Hepatocyte (in vitro differentiated cells): ENCODE data around the gene C19orf47. TPM values are rescaled to one million over a fixed set of nuclear protein-coding genes. Genes with fewer than 3 reads are reported as not detected.

Experiments
- DNase-seq: peaks from one replicate; pipeline ENCODE4 v3.0.0-alpha.2; 2016; ENCODE audit warnings: low spot score
- H2AFZ ChIP-seq: fragments of 200-600 bp; sonication (generic); 2 replicates; pipeline ENCODE4 v1.6.0; 2016; ENCODE audit warnings: antibody characterized with exemption, mild to moderate bottlenecking
- H3K27ac ChIP-seq: fragments of 200-600 bp; sonication (generic); 2 replicates; pipeline ENCODE4 v1.5.1; 2016; ENCODE audit warnings: mild to moderate bottlenecking
- H3K27me3 ChIP-seq: fragments of 200-600 bp; sonication (generic); 2 replicates; pipeline ENCODE4 v1.6.1; 2016
- H3K36me3 ChIP-seq: fragments of 200-600 bp; sonication (generic); replicated peaks from 2 replicates; pipeline ENCODE4 v1.5.1; 2016; ENCODE audit warnings: low read depth; ENCODE audit not compliant: insufficient read depth
- H3K4me1 ChIP-seq: fragments of 200-600 bp; sonication (generic); 2 replicates; pipeline ENCODE4 v1.5.1; 2016; ENCODE audit warnings: mild to moderate bottlenecking, moderate library complexity; ENCODE audit not compliant: insufficient read depth
- H3K4me2 ChIP-seq: fragments of 200-600 bp; sonication (generic); 2 replicates; pipeline ENCODE4 v1.6.0; 2016
- H3K4me3 ChIP-seq: fragments of 200-600 bp; sonication (generic); 2 replicates; pipeline ENCODE4 v1.5.1; 2016; ENCODE audit warnings: mild to moderate bottlenecking
- H3K79me2 ChIP-seq: fragments of 200-600 bp; sonication (generic); 2 replicates; pipeline ENCODE4 v1.6.0; 2017; ENCODE audit warnings: mild to moderate bottlenecking
- H3K9me2 ChIP-seq: fragments of 200-600 bp; sonication (generic); replicated peaks from 2 replicates; pipeline ENCODE4 v1.6.0; 2017; ENCODE audit warnings: mild to moderate bottlenecking; ENCODE audit not compliant: insufficient read depth
- H3K9me3 ChIP-seq: fragments of 200-600 bp; sonication (generic); 2 replicates; pipeline ENCODE4 v1.5.1; 2016; ENCODE audit warnings: low read depth, mild to moderate bottlenecking
- H4K20me1 ChIP-seq: fragments of 200-600 bp; sonication (generic); 2 replicates; pipeline ENCODE4 v1.6.0; 2016; ENCODE audit warnings: mild to moderate bottlenecking; ENCODE audit not compliant: insufficient read depth, poor library complexity, severe bottlenecking
- CTCF ChIP-seq: fragments of 200-600 bp; sonication (generic); IDR thresholded peaks from 2 replicates; pipeline ENCODE4 v1.5.1; 2016; ENCODE audit warnings: antibody characterized with exemption, mild to moderate bottlenecking; ENCODE audit not compliant: poor library complexity
- EZH2 ChIP-seq: fragments of 200-600 bp; sonication (generic); IDR thresholded peaks from 2 replicates; pipeline ENCODE4 v1.6.1; 2016; ENCODE audit warnings: antibody characterized with exemption, mild to moderate bottlenecking, borderline replicate concordance
- EZH2phosphoT487 ChIP-seq: fragments of 200-600 bp; sonication (generic); IDR thresholded peaks from one replicate; pipeline ENCODE4 v1.6.1; 2018; ENCODE audit warnings: antibody characterized with exemption, mild to moderate bottlenecking, low read depth, moderate library complexity; ENCODE audit not compliant: unreplicated experiment, severe bottlenecking
- WGBS: methylation state at CpG from one replicate; pipeline ENCODE4 v1.1.6; 2016; ENCODE audit warnings: low lambda C conversion rate; ENCODE audit errors: missing lambda C conversion rate; 5-methylcytosine and 5-hydroxymethylcytosine counted together
- polyA plus RNA-seq: library from polyadenylated mRNA; unstranded; fragments of >200 nt; fragmentation: Nextera tagmentation; extraction: Ambion mirVana; gene quantifications from 2 replicates; pipeline ENCODE4 v1.2.1, GENCODE V29; 2016
- total RNA-seq: library from RNA; depleted of rRNA; stranded (reverse); fragments of >200 nt; gene quantifications from 2 replicates; pipeline ENCODE4 v1.2.3, GENCODE V29; 2014

The C19orf47 gene
- total and polyA plus RNA-seq, 2 experiments from 2014 or later, result 7.4 to 9.8 TPM

DNA sequence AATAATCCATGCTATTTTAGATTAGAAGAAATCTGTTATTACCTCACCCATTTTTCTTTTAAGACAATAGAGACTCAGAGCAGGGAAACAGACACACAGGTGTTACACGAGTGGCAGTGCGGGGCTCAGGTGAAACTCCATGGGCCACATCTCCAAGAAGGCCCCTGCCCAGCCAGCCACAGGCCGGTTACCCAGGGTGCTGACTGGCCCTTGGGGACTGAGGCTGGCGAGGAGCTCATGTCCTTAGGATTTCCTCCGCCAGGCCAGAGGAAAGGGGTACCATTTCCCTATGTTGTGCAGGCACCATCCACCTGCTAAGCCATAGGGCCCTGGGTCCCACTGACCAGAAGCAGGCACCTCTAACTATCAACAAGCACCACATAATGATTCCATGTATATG lies 10.6 kb downstream of the C19orf47 start:
- Histone ChIP-seq H4K20me1 (no peaks in the 10 kb centered on the region), H3K27ac (no peak overlapping the region), H2AFZ (no peak overlapping the region), H3K9me2 (no peaks in the 10 kb centered on the region), H3K4me2 (no peak overlapping the region), H3K79me2 (peaks cover 7% of the 10 kb centered on the region), H3K4me1 (no peaks in the 10 kb centered on the region), H3K9me3 (no peaks in the 10 kb centered on the region), H3K27me3 (no peaks in the 10 kb centered on the region), H3K4me3 (no peak overlapping the region), H3K36me3 (no peaks in the 10 kb centered on the region)
- DNase-seq, result no peak
- WGBS, result 97% methylated on average over 5 of the region's 5 CpGs
- no peak for TF ChIP-seq EZH2phosphoT487
- TF ChIP-seq CTCF, result no peak
- no peak for TF ChIP-seq EZH2

DNA sequence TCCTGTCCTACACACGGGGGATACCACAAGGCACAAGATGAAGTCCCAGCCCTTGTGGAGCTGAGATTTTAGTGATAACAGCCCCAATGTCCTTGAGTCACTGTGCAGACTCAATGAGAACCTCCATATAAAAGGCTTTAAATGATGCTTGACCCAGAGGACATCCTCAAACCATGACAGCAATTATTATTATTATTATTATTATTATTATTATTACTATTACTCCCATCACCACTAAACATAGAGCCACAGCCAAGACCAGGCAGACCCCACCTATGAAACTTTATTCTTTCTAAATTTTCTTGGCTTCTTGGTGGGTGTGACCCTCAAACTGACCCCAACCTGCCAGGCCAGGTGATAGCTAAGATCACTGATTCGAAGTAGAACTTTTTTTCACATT lies 11.1 kb downstream of the C19orf47 start:
- no peaks in the 10 kb centered on the region for H3K36me3 ChIP-seq
- H3K27me3 ChIP-seq, result no peaks in the 10 kb centered on the region
- WGBS, result 94% methylated on average over 2 of the region's 2 CpGs
- no peak overlapping the region for H3K4me3 ChIP-seq
- no peaks in the 10 kb centered on the region for H3K9me3 ChIP-seq
- H4K20me1 ChIP-seq, result no peaks in the 10 kb centered on the region
- DNase-seq, result no peak
- TF ChIP-seq CTCF (no peak), EZH2phosphoT487 (no peak), EZH2 (no peak)
- H3K27ac ChIP-seq, result no peak overlapping the region
- H2AFZ ChIP-seq, result no peak overlapping the region
- no peaks in the 10 kb centered on the region for H3K9me2 ChIP-seq
- H3K4me1 ChIP-seq, result no peaks in the 10 kb centered on the region
- H3K4me2 ChIP-seq, result no peak overlapping the region
- peaks cover 7% of the 10 kb centered on the region for H3K79me2 ChIP-seq

- TF ChIP-seq EZH2phosphoT487 (no peak), CTCF (no peak), EZH2 (no peak)
- Histone ChIP-seq H3K36me3 (no peaks in the 10 kb centered on the region), H2AFZ (no peak overlapping the region), H3K4me2 (no peak overlapping the region), H3K27me3 (no peaks in the 10 kb centered on the region), H3K9me2 (no peaks in the 10 kb centered on the region), H3K27ac (no peak overlapping the region), H3K4me3 (no peak overlapping the region), H4K20me1 (no peaks in the 10 kb centered on the region), H3K9me3 (no peaks in the 10 kb centered on the region), H3K79me2 (peaks cover 7% of the 10 kb centered on the region), H3K4me1 (no peaks in the 10 kb centered on the region)
- DNase-seq, result no peak
- 96% methylated on average over 2 of the region's 2 CpGs for WGBS
These were observed 11.6 kb downstream of the C19orf47 start for GRCh38 chr19:40336601-40336900.
